HG03103 (cell line): ENCODE measurements around the gene TDRD10.
A peak's percentile ranks its signal among the peaks of the same experiment; 100 is the strongest.

ENCODE experiments used
- ATAC-seq: cut with Tn5 transposase; IDR thresholded peaks from one replicate; pipeline ENCODE4 v1.9.1; 2021; ENCODE audit warnings: low read depth; ENCODE audit not compliant: unreplicated experiment

TDRD10 gene

DNA sequence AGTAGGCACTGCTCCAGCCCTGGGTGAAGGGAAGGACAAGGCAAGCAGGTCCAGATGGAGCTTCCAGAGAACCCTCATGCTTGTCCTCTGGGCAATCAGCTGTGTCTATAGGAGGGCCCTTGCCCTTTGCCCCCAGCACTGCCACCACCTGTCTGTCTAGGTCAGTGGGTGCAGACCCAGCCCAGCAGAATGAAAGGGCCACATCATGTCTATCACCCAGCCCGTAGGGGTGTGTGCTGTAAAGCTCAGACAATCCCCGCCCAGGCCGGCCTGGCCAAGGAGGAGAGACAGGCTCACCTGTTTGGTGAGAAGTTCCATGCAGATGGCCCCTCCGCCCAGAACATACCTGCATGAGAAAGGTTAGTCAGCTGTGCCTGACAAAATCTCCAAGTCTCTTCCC is 49.5 kb downstream of the TDRD10 start:
- ATAC-seq: no peak

DNA sequence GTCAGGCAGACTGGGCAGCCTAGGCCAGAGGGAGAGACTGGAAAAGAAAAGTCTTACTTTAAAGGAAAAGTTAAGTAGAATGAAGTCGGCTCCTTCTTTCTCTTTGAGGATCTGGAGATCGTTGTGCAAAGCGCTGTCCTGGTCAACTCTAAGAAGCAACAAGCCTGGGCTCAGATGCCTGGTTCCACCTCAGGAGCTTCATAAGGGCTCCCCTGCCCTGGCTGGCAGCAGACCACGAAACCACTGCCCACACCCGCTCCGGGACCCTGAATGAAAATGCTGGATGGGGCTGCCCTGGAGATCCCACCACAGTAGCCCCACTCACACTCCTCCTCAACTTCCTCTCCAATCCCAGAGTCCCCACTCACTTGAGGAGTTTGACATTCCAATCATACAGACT is 50.0 kb downstream of the TDRD10 start:
- no peak for ATAC-seq

DNA sequence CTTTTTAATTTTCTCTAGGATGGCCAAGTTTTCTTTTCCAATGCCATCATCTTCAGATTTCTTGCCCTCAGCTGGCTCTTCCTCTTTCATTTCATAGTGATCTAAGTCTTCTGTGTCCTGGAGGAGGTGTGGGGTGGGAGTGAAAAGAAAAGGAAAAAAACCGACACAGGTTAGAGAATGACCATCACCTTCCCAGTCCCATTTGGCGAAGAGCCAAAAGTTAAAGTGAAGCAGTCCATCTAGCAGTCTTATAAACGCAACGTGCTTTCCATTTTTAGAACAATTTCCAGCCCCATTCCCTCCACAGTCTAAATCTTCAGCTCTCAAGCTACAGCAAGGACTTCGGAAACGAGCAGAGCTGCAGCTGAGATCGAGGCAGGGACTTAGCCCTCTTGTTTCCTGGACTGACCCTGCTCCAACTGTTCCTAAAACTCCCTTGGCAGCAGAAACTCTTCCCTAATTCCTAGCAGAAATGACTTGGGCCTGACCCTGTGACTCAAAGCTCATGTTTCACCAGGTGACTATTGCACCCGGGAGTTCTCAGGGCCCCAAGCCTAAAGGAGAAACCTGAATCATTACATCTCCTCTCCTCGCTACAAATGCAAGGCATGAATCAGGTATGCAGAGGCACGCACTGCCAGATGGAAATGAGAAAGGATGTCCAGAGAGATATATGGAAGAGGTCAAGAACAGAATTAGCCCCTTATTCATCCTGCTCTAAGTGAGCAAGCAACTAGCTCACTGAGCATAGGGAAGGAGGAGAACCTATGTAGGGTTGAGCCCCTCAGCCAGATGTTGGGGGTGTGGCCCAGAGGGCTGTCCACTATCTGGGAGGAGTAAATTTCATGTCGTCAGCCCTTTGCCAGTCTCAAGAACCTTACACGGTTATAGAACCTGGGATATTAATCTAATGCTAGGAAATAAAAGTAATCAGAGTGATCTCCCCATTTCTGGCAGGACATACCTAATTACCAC is 51.3 kb downstream of the TDRD10 start:
- ATAC-seq: no peak

DNA sequence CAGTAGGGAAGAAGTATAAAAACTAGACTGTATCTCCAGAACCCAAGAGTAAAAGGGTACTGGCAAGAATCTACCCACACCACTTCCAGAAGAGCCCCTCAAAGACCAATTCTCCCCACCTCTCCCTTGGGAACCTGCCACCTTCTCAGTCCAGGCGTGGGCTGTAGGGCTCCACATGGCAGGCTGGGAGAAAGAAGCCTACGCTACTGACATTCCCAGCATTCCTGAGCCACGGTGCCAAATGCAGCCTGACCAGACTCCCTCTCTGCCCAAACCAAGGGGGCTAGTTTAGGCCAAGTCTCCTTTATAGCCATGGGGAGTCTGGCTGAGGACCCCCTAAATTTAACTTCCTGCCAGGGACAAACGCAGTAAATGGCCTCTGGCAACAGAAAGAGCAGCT is 54.4 kb downstream of the TDRD10 start:
- ATAC-seq: no peak

DNA sequence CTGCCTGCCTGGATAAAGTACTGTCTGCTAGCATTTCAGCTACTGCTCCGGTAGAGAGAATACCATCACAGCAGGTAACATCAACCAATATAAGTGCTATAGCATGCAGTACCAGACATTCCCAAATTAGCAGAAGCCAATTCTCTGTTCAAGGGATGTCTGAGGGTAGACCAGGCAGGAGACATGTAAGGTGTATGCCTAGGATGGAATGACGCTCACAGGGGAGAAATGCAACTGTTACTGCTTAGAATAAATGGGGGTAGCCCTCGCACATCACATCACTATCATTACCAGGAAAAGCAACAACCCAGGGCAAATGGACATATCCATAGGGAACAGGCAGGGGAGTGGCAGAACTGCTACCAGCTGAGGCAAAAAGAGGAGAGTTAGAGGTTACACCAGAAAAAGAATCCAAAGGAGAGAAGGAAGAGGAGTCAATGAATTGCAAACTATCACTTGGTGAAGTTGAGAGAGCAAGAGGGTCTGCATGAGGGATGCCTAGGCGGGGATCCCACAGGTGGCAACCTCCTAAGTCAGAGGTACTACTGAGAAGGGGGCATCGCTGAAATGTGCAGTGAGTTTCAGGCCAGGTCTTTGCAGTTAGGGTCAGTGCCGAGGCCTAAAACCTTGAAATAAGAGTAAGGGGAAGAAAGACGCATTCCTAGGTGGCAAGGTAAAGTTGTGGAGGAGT is 55.4 kb downstream of the TDRD10 start:
- no peak for ATAC-seq

DNA sequence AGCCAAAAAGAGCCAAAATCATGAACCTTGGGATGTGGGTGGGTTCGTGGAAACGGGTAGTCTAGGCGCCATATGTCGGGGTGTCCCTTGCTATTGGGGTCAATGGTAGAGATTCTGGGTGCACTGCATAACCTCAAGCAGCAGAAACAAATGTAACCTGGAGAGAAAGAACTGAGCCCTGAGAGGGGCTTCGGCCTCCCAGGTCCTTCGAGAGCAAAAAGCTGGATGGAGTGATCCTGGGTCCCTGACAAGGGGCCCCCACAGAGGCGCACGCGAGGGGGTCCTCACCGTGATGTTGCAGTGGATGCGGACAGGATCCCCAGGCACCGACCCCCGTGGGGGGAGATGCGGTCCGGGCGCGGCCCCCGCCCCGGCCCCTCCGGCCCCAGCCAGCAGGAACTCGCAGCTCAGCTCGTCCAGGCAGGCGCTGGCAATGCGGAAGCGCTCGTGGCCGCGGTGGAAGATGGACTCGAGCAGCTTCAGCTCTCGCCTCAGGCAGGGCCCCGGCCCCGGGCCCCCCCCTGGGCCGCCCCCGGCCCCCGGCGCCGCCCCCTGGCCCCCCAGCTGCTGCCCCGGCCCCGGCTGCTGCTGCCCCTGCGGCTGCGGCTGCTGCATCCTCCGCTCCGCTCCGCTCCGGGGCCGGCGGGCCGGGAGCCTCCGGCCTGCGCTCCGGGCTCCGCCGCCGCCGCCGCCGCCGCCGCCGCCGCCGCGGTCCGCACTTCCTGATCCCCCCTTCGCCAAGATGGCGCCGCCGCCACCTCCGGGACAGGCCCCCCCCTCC is 56.1 kb downstream of the TDRD10 start, which contains the start of gene UBE2Q1:
UBE2Q1 (minus strand) TSS at position 724 of the 781 bp plus-strand sequence; CDS start at position 615, 109 bp downstream.
- no peak for ATAC-seq

DNA sequence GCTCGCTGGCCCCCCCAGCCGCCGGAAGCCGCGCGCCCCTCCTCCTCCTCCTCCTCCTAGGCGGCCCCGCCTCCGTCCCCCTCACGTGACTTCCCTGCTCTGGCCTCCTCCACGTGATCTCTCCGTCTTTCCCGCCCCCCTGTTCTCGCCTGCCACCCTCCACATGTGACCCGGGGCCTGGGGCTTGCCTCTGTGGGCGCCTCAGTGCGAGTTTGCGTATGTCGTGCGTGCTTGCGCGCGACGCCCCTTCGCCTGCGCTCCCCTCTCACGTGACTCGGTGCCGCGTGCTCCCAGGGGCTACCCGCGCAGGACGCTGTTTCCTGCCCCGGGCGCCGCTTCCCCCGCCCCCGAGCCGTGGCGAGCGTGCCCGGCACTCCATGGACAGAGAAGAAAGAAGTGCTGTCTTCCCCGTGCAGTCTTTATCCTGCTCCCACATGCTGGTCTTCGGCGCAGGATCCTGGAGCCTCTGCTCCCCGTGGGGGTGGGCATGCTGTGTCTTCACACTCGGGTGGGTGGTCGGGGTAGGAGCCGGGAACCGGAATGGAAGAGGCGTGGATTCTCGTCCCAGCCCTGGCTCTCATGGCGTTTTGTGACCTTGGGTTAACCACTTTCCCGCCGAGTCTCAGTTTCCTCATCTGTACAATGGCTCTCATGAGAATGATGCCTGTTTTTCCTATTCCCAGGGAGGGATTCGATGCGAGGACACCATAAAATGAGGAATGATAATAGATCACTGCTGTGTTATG is 56.9 kb downstream of the TDRD10 start:
- ATAC-seq: peak; percentile 81

DNA sequence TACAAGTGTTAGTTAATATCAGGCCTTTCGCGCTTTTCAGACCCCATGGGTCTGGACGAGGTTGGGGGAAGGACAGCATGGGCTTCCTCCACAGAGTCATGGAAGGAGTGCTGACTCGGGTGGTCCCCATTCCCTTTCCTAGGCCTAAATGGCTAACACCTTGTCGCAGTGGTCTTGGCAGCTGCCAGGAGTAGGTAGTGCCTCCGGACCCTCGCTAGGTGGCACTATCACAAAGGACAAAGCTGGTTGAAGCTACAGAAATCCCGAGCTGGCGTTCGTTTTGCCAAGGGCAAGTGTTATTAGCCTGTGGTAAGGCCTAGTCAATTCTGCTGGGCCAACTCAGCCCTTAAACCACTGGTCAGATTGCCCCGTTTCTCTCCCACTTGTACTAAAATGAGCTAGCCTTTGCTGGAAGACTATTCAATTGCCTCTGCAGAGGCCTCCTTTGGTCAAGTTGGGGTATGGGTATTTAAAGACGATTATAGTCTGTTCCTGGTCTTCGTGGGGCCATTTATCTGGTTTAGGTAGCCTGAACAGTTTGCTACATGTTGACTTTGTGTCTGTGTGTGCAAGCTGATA is 57.5 kb downstream of the TDRD10 start:
- ATAC-seq: no peak

DNA sequence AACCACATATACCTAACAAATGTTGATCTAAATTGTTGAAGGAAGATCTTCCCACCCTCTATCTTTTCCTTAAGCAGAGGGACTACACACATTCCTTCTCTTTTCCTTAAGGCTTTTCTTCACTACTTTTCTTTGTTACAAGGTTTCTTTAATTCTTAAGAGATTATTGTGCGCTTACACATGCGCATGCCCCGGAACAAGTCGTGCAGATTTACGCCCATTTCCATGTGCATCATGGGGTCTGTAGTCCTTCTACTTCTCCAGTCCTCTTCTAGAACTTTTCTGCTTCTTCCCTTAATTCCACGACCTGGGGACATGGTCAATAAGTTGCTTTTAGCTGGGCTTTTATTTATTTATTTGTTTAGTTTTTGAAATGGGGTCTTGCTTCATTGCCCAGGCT is 63.9 kb downstream of the TDRD10 start:
- no peak for ATAC-seq

DNA sequence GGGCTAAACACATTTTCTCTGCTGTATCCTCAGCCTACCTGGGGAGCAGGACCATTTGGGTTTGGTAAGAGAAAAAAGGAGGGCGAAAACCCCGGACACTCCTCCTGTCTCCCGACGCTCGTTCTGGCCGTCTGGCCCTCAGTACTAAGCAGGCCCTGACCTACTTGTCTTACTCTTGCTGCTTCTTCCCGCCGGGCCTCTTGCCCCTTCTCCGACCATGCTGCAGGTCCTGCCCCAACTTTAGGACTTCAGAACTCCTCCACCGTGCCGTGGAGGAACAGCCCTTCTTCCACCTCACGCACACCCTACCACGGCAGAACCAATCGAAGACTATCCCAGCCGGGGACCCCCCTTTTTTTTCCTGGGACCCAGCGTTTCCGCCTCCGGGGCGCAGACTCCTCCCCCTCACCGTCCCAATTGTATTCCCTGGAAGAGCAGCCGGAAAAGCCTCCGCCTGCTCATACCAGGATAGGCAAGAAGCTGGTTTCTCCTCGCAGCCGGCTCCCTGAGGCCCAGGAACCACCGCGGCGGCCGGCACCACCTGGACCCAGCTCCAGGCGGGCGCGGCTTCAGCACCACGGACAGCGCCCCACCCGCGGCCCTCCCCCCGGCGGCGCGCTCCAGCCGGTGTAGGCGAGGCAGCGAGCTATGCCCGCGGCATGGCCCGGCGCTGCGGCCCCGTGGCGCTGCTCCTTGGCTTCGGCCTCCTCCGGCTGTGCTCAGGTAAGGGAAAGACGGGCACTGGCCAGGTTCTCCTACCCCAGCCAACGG is 65.6 kb downstream of the TDRD10 start, which contains the start of gene CHRNB2:
CHRNB2 (plus strand) TSS at position 393 of the 771 bp plus-strand sequence; CDS start at position 660, 267 bp downstream.
- ATAC-seq: no peak

DNA sequence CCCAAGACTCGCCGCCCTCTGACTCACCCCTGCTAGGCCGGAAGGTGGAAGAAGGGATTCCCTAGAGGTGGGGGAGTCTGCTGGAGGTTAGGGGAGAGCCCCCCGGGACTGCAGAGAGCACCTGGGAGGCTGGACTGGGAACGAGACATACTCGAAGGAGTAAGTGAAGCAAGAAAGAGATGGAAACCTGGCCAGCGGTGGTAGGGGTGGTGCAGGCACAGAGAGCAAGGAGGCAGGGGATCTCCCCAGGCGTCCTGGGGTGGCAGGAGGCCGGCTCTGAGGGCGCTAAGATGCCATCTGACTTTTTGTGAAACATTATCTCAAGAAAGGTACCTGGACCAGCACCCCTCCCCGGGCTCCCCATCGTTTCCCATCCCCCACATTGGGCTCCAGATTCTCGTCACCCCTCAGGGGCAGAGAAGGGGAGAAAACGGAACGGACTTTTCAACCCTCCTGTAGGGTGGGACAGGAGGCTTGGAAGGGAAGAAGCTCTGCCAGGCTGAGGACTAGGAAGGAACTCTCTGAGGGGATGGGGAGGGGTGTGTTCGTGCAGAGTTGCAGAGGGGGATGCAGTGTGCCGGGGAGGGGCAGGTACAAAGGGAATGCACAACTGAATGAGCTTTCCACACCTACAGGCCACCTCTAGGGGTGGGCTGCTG is 66.3 kb downstream of the TDRD10 start:
- no peak for ATAC-seq

DNA sequence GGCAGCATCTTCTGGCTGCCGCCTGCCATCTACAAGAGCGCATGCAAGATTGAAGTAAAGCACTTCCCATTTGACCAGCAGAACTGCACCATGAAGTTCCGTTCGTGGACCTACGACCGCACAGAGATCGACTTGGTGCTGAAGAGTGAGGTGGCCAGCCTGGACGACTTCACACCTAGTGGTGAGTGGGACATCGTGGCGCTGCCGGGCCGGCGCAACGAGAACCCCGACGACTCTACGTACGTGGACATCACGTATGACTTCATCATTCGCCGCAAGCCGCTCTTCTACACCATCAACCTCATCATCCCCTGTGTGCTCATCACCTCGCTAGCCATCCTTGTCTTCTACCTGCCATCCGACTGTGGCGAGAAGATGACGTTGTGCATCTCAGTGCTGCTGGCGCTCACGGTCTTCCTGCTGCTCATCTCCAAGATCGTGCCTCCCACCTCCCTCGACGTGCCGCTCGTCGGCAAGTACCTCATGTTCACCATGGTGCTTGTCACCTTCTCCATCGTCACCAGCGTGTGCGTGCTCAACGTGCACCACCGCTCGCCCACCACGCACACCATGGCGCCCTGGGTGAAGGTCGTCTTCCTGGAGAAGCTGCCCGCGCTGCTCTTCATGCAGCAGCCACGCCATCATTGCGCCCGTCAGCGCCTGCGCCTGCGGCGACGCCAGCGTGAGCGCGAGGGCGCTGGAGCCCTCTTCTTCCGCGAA is 69.4 kb downstream of the TDRD10 start:
- no peak for ATAC-seq

DNA sequence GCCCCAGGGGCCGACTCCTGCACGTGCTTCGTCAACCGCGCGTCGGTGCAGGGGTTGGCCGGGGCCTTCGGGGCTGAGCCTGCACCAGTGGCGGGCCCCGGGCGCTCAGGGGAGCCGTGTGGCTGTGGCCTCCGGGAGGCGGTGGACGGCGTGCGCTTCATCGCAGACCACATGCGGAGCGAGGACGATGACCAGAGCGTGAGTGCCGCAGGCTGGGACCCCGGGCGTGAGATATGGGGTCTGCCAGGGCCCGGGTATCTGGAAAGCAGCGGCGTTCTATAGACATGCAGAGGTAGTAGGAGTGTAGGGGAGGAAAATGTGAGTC is 69.9 kb downstream of the TDRD10 start:
- ATAC-seq: no peak

DNA sequence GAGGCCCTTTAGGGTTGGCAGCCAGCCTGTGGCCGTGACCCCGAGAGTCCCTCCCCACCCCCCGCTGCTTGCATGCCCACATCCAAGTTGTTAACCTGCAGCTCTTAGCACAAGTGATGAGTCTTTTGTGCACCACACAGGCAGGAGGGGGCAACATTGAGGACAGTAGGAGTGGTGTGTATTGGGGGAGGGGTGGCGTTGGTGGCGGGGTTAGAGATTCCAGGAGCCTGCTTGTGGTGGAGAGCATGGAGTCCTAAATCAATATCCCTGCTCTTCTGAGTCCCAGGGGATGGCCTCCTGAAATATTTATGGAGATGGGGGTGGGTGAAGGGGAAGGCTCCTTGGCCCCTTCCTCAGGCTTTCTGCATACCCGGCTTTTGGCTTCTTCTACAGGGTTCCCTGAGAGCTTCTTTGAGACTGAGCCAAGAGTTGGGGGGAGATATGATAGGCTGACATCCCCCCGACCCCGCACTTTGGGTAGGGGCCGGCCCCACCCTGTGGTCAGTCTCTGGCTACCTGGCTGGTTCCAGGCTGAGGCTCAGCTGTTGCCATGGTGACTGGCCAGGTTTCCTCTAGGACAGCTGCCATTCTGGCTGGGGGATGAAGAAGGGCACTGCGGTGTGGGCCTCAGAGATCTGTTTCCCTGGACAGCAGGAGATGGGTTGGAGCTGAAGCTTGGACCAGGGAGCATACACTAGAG is 70.6 kb downstream of the TDRD10 start:
- no peak for ATAC-seq

DNA sequence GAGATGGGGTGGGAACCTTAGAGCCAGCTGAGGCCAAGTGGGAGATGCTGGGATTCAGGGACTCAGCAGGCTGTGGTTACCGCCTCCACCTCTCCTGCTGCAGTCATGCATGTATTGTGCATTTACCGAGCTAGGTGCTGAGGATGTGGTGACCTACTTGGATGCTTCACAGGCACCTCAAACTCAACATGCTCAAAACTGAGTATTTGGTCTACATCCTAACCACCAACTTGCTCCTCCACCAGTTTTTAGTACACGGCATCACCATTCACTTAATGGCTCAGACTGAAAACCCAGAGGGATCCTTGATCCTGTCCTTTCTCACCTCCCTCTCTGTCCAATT is 71.1 kb downstream of the TDRD10 start:
- no peak for ATAC-seq

DNA sequence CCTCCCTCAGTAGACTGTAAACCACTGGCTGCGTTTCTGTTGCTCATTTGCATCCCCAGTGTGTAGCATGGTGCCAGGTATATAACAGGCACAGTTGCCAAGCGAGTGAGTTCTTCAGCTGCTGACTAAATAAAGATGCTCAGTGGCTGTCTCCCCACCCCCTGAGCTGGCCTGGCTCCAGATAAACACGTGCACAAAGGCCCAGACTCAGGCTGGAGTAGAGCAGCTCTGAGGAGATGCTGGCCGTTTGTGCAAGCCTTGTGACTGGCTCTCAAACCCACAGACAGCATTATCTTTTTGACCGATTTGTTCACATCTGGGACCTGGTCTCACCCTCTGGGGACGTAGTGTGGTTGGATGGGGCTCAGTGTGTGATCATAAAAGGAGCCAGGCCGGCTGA is 72.7 kb downstream of the TDRD10 start:
- no peak for ATAC-seq

DNA sequence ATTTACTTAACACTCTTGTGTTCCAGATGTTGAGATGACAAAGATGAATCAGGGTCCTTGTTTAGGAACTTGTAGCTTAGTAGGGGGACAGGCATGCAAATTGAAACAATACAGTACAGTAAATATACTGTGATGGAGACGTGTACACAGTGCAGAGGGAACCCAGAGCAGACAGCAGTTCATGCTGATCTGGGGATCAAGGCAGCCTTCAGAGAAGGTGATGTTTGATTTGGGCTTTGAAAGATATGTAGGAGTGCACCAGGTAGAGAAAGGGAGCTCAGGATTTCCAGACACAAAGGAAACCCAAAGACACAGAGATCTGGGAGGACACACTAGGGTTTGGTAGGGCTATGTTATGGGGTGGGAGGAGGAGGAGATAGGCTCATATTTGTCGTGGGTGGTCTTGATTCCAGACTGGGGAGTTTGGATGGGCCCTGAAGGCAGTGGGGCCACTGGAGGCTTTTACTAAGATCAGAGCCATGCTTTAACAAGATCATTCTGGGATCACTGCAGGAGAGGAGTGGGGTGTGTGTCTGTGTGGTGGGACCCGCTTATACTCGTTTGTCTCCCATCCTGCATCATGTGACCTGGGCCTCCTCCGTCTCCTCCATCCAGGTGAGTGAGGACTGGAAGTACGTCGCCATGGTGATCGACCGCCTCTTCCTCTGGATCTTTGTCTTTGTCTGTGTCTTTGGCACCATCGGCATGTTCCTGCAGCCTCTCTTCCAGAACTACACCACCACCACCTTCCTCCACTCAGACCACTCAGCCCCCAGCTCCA is 73.3 kb downstream of the TDRD10 start:
- ATAC-seq: no peak
